Central memory CD8-positive, alpha-beta T cell (primary cell): ENCODE results near the gene VGLL4.

Experiments used
- ATAC-seq: fragments of 150-1000 bp; cut with Tn5 transposase; replicated peaks from 2 replicates; pipeline ENCODE4 v1.10.0; 2022; ENCODE audit warnings: mild to moderate bottlenecking, moderate FRiP score, moderate number of reproducible peaks; ENCODE audit not compliant: poor library complexity, severe bottlenecking; ENCODE audit errors: extremely low read depth
- DNase-seq, 2 donors: peaks; one replicate each; pipeline ENCODE4 v3.0.0; 2021; ENCODE audit warnings: low spot score in 2 of 2
- H3K27ac Mint-ChIP-seq: one replicate; pipeline ENCODE4 v1.8.0; 2022; ENCODE audit warnings: low read depth, mild to moderate bottlenecking, moderate library complexity, mixed read lengths
- H3K27me3 Mint-ChIP-seq: one replicate; pipeline ENCODE4 v1.8.0; 2022; ENCODE audit warnings: mixed read lengths
- H3K36me3 Mint-ChIP-seq: one replicate; pipeline ENCODE4 v1.8.0; 2022; ENCODE audit warnings: mild to moderate bottlenecking, moderate library complexity, mixed read lengths; ENCODE audit not compliant: insufficient read depth
- H3K4me1 Mint-ChIP-seq: one replicate; pipeline ENCODE4 v1.8.0; 2022; ENCODE audit warnings: mixed read lengths
- H3K4me3 Mint-ChIP-seq: one replicate; pipeline ENCODE4 v1.8.0; 2022; ENCODE audit warnings: mild to moderate bottlenecking, moderate library complexity, mixed read lengths
- H3K9me3 Mint-ChIP-seq: one replicate; pipeline ENCODE4 v1.8.0; 2022; ENCODE audit warnings: mixed read lengths

Gene VGLL4

DNA sequence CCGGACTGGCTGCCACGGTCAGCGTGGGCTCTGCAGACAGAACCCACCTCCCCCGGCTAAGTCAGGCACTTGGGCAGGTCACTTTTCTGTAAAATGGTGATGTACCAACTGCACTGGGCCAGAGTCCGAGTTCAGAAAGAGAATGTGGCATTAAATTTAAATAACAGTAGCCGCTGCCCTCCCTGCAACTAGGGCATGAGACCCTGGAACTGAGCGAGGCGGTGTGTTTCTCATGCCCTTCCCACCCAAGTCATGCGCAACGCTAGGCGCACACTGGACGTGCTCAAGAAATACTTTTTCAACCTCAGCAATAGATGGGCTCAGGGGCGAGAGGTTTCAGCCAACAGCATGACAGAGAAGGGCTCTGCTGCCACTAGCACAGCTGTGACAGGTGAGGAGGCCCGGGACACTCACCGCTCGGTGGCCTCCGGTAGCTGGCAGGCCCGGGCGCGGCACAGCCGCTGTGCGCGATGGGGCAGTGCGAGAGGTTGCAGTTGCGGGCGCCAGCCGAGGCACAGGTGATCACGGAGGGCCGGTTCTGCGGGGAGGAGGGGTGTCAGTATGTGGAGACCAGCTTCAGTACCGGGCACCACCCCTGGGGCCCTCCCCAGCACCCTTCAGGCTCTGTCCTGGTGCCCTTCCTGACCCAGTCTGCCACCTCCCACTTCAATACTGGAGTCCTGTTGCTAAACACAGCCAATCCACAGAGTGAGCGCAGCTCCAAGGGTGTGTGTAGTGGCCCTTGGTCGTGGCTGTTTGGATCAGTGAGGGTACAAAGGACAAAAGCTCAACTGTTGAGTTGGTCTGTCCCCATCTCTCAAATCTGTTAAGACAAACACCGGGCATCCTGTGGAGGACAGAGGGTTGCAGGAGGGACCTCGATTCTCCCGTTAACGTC, 84.5 kb downstream of the VGLL4 start:
- no peaks in the 10 kb centered on the region for H3K9me3 Mint-ChIP-seq
- no peaks in the 10 kb centered on the region for H3K27me3 Mint-ChIP-seq
- H3K36me3 Mint-ChIP-seq = peaks cover 35% of the 10 kb centered on the region
- DNase-seq = no peak
- peaks cover 6% of the 10 kb centered on the region for H3K4me1 Mint-ChIP-seq
- no peak for ATAC-seq
- H3K27ac Mint-ChIP-seq = peak overlapping the region; percentile 14
- H3K4me3 Mint-ChIP-seq = no peak overlapping the region

DNA sequence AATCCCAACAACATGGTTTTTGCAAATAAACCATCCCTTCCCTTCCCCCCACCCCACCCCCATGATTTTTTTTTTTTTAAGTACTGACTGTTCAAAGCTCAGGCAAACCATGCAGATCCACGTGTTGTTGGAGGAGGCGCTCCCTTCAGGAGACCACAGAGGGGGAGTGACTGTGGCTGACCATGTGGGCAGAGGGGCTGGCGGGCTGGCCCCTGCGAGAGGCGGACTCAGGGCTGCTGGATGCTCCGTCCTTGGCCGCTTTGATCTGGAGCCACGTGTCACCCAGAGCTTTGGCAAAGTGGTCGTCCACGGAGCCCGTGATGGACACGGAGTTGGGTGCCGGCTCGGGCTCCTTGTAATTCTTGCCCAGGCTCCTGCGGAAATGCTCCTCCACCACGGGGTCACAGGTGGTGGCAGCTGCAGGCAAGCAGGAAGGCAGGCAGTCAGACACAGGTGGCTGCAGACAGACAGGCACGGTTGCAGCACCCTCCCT, 85.3 kb downstream of the VGLL4 start:
- ATAC-seq (no peak), DNase-seq (no peak)
- Mint-ChIP-seq H3K4me3 (no peak overlapping the region), H3K9me3 (no peaks in the 10 kb centered on the region), H3K36me3 (peaks cover 31% of the 10 kb centered on the region), H3K27me3 (no peaks in the 10 kb centered on the region), H3K4me1 (peaks cover 2% of the 10 kb centered on the region), H3K27ac (no peak overlapping the region)

GRCh38 chr3:11558002-11558401, 85.7 kb downstream of the VGLL4 start:
- Mint-ChIP-seq H3K27me3 (no peaks in the 10 kb centered on the region), H3K9me3 (no peaks in the 10 kb centered on the region), H3K27ac (no peak overlapping the region), H3K36me3 (peaks cover 31% of the 10 kb centered on the region), H3K4me1 (no peaks in the 10 kb centered on the region), H3K4me3 (no peak overlapping the region)
- DNase-seq (no peak), ATAC-seq (no peak)

- Mint-ChIP-seq H3K27ac (peak overlapping the region; percentile 53), H3K36me3 (peaks cover 29% of the 10 kb centered on the region), H3K4me3 (no peak overlapping the region), H3K27me3 (no peaks in the 10 kb centered on the region), H3K9me3 (no peaks in the 10 kb centered on the region), H3K4me1 (no peaks in the 10 kb centered on the region)
- no peak for ATAC-seq
- DNase-seq = no peak
These were observed 86.7 kb downstream of the VGLL4 start for GRCh38 chr3:11556851-11557644.

DNA sequence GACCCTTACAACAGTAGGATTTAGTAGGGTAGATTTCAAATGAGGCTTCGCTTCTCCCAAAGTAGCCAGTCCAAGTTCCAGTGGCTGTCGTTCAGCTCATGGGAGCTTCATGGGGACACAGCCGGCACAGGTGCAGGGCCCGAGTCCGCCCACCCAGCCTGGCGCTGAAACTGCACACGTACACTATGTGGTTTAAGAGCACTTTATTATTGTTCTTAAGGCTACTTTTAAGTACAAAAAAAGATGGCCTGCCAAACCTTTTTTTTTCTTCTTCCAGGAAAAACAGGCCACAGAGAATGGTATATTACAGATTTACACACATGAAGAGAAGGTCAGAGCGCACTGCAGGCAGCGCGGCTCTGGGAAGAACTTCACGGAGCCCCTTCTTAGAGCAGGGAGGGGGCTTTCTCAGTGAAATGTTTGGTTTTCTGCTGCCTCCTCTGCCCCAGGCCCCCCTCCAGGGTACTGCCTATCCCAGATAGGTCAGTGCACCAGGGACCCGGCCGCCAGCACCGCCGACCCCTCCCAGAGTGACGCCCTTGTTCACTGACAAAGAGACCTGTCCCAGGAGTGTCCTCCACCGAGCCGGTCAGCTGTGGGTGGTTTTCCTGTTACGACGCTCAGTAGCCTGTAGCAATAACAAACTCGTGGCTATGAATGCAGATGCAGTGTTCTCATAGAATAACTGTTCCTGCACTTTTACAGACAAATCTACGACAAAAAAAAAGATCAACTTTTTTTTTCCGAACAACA, 87.7 kb downstream of the VGLL4 start:
- Mint-ChIP-seq H3K4me3 (no peak overlapping the region), H3K9me3 (no peaks in the 10 kb centered on the region), H3K27ac (peak overlapping the region; percentile 53), H3K27me3 (no peaks in the 10 kb centered on the region), H3K4me1 (no peaks in the 10 kb centered on the region), H3K36me3 (peaks cover 27% of the 10 kb centered on the region)
- no peak for DNase-seq
- no peak for ATAC-seq

- no peak for DNase-seq
- Mint-ChIP-seq H3K27me3 (no peaks in the 10 kb centered on the region), H3K36me3 (peaks cover 24% of the 10 kb centered on the region), H3K4me3 (no peak overlapping the region), H3K4me1 (no peaks in the 10 kb centered on the region), H3K27ac (peak overlapping the region; percentile 16), H3K9me3 (no peaks in the 10 kb centered on the region)
- ATAC-seq = no peak
These were observed 88.4 kb downstream of the VGLL4 start for GRCh38 chr3:11555211-11555782.

DNA sequence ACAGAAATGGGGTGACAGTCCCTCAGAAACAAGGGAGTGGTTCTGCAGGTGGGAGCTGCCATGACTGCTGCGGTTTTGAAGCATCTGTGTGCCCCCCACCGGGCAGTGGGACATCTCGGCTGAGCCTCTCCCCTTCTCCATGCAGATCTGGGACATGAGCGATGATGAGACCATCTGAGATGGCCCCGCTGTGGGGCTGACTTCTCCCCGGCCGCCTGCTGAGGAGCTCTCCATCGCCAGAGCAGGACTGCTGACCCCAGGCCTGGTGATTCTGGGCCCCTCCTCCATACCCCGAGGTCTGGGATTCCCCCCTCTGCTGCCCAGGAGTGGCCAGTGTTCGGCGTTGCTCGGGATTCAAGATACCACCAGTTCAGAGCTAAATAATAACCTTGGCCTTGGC, 89.0 kb downstream of the VGLL4 start:
- Mint-ChIP-seq H3K36me3 (peaks cover 21% of the 10 kb centered on the region), H3K4me1 (no peaks in the 10 kb centered on the region), H3K27me3 (no peaks in the 10 kb centered on the region), H3K4me3 (no peak overlapping the region), H3K9me3 (no peaks in the 10 kb centered on the region), H3K27ac (peak overlapping the region; percentile 44)
- DNase-seq (no peak), ATAC-seq (no peak)

DNA sequence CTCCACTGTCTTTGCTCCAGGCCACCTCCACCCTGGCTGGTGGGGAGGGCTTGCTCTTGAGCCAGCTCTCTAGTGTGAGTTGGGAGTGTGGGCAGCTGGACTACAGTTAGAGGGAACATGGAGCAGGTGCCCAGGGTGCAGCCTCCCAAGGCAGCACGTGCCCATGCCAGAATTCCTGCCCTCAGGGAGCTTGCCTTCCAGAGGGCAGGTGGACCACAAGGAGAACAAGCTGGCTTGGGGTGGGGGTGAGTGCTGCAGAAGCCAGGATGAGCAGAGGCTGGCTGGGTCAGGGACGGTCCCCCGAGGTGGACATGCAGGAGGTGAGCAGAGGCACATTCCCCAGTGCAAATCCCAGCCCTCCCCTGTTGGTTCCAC, 89.5 kb downstream of the VGLL4 start:
- H3K4me3 Mint-ChIP-seq = no peak overlapping the region
- H3K4me1 Mint-ChIP-seq = no peaks in the 10 kb centered on the region
- no peaks in the 10 kb centered on the region for H3K9me3 Mint-ChIP-seq
- peak overlapping the region; percentile 44 for H3K27ac Mint-ChIP-seq
- H3K36me3 Mint-ChIP-seq = peaks cover 21% of the 10 kb centered on the region
- no peaks in the 10 kb centered on the region for H3K27me3 Mint-ChIP-seq
- DNase-seq (no peak), ATAC-seq (no peak)

DNA sequence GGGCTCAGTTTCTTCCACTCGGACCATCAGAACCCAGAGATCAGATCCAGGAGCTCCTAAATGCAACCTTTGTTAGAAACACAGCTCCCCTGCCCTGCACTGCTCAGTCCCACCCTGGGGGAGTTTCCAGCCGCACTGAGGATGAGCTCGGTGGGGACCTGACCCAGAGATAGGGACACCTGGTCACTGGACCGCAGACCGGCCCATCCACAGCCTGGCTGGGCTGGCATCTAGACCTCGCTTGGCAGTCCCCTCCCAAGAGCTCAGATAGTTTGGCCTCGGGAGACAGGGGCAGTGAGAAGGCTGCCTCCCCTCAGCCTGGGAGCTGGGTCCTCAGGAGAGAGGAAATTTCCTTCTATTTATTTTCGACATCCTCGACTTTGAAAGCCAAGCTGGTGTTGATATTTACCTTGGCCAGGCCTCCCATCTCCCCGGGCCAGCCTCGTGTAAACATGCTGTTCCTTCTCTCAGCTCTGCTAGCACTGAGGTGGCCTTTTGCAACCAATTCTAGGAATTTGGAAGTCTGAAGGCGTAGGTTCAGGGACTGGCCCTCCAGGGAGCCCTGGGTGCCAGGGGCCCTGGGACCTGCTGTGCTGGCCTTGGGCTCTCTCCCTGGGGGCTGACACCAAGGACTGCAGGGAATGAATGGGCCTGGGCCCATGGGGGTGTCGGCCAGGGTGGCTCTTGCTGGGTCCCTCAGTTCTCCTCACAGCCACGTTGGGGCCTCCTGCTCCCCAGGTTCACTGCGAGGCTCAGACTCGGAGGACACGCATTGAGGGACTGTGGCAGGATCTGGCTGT, 90.1 kb downstream of the VGLL4 start:
- Mint-ChIP-seq H3K9me3 (no peaks in the 10 kb centered on the region), H3K4me1 (peaks cover 2% of the 10 kb centered on the region), H3K27me3 (no peaks in the 10 kb centered on the region), H3K4me3 (no peak overlapping the region), H3K36me3 (peaks cover 22% of the 10 kb centered on the region), H3K27ac (no peak overlapping the region)
- ATAC-seq (no peak), DNase-seq (no peak)

DNA sequence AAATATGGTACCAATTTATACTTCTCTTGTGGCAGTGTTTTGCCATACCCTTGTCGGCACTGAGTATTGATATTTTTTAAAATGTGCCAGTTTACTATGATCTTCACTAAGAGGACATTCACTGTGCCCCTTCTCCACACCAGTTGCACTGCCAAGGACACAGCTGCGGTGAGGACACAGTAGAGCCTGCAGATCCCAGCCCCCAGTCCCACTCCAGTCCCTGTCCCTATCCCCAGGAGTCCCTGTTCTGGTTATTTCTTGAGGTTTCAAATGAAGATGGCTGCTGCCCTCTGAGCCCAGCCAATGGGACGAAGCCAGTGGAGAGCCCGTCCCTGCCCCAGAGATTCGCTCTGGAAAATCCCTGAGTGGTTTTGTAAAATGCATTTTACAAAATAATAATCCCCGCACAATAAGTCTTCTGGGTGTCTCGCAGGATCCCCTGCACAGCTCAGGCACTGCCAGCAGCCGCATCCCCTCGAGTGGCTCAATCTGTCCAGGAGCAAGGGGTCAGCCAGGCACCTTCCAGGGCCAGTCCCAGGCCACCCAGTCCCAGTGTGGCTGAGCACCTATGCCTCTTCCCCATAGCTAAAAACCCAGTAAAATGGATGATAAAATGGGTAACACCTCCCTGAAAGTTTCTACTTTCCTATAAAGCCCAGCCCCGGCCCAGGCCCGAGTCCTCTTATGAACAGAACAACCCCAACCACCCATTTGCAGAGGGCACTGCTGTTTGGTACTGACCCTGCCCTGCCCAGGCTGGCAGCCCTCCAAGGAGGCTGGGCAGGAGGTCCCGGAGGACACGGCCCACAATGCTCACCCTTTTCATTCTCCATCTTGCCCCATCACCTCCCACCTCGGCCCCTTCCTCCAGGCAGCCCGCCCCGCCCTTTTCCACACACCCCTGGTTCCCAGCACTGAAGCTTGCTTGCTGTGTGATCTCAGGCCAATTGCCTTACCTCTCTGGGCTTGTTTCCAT, 91.1 kb downstream of the VGLL4 start:
- ATAC-seq = no peak
- Mint-ChIP-seq H3K27ac (peak overlapping the region; percentile 57), H3K36me3 (peaks cover 18% of the 10 kb centered on the region), H3K4me1 (peaks cover 4% of the 10 kb centered on the region), H3K27me3 (no peaks in the 10 kb centered on the region), H3K9me3 (no peaks in the 10 kb centered on the region), H3K4me3 (no peak overlapping the region)
- DNase-seq = no peak

GRCh38 chr3:11551036-11551435, 92.7 kb downstream of the VGLL4 start:
- DNase-seq (no peak), ATAC-seq (no peak)
- no peak overlapping the region for H3K4me3 Mint-ChIP-seq
- peaks cover 4% of the 10 kb centered on the region for H3K4me1 Mint-ChIP-seq
- peaks cover 7% of the 10 kb centered on the region for H3K36me3 Mint-ChIP-seq
- no peaks in the 10 kb centered on the region for H3K9me3 Mint-ChIP-seq
- peak overlapping the region; percentile 4 for H3K27ac Mint-ChIP-seq
- no peaks in the 10 kb centered on the region for H3K27me3 Mint-ChIP-seq
